Upper lobe of right lung (tissue), 1 donor: ENCODE measurements around the gene C2CD3. TPM values are rescaled to one million over a fixed set of nuclear protein-coding genes. Genes with fewer than 3 reads are reported as not detected.

Experiments used
- ATAC-seq: fragments of 200-7000 bp; cut with Tn5 transposase; one replicate; pipeline ENCODE4 v1.9.1; 2020; ENCODE audit warnings: mild to moderate bottlenecking, moderate library complexity
- DNase-seq: peaks from one replicate; pipeline ENCODE4 v3.0.0-alpha.2; 2020
- H3K27ac ChIP-seq: fragments of 200-600 bp; one replicate; pipeline ENCODE4 v1.8.0; 2022
- H3K27me3 ChIP-seq: fragments of 200-600 bp; one replicate; pipeline ENCODE4 v1.8.0; 2022; ENCODE audit warnings: mild to moderate bottlenecking
- H3K36me3 ChIP-seq: fragments of 200-600 bp; one replicate; pipeline ENCODE4 v1.8.0; 2022
- H3K4me1 ChIP-seq: fragments of 200-600 bp; one replicate; pipeline ENCODE4 v1.8.0; 2022
- H3K4me3 ChIP-seq: fragments of 200-600 bp; one replicate; pipeline ENCODE4 v1.8.0; 2022; ENCODE audit warnings: mild to moderate bottlenecking
- H3K9me3 ChIP-seq: fragments of 200-600 bp; one replicate; pipeline ENCODE4 v1.8.0; 2022
- CTCF ChIP-seq: fragments of 200-600 bp; IDR thresholded peaks from one replicate; pipeline ENCODE4 v1.8.0; 2022; ENCODE audit warnings: antibody characterized with exemption
- intact Hi-C: fragments of 100-400 bp; cut with DNase I; formaldehyde crosslinking; loops from one replicate; pipeline ENCODE4 v1.11.0; 2022
- total RNA-seq: library from RNA; stranded (reverse); fragmentation: NEBNext Ultra II Directional; extraction: Animal tissue kit (Norgen Biotek cat#: 25700); gene quantifications from one replicate; pipeline ENCODE4 v1.2.1, GENCODE V29; 2021
- donor health status: DM: no; HTN: yes; CAD: no; lungs with severe emphysema.

C2CD3 gene
- total RNA-seq, 1 donor from 2014 or later: 26.8 TPM

GRCh38 chr11:74081428-74081827 lies 89.4 kb downstream of the C2CD3 start:
- peaks cover 30% of the 10 kb centered on the region for H3K36me3 ChIP-seq
- no peak for DNase-seq

GRCh38 chr11:74077193-74077592 lies 93.6 kb downstream of the C2CD3 start:
- ATAC-seq (no peak), DNase-seq (no peak)
- H3K27me3 ChIP-seq: no peaks in the 10 kb centered on the region
- no peaks in the 10 kb centered on the region for H3K4me1 ChIP-seq
- H3K36me3 ChIP-seq: peaks cover 38% of the 10 kb centered on the region
- H3K27ac ChIP-seq: no peak overlapping the region
- H3K4me3 ChIP-seq: no peak overlapping the region
- no peak for TF ChIP-seq CTCF
- intact Hi-C loops: no loop called here
- no peaks in the 10 kb centered on the region for H3K9me3 ChIP-seq

More at GRCh38 chr11:74081428-74081827, 89.4 kb downstream of the C2CD3 start:
- TF ChIP-seq CTCF: no peak
- Histone ChIP-seq H3K27me3 (no peaks in the 10 kb centered on the region), H3K9me3 (no peaks in the 10 kb centered on the region), H3K4me1 (no peaks in the 10 kb centered on the region), H3K4me3 (no peak overlapping the region), H3K27ac (no peak overlapping the region)
- ATAC-seq: no peak
- intact Hi-C loops: no loop called here

GRCh38 chr11:74072721-74073120 lies 98.1 kb downstream of the C2CD3 start:
- no peak overlapping the region for H3K4me3 ChIP-seq
- no peaks in the 10 kb centered on the region for H3K27me3 ChIP-seq
- H3K4me1 ChIP-seq: no peaks in the 10 kb centered on the region
- intact Hi-C loops: no loop called here
- no peak overlapping the region for H3K27ac ChIP-seq
- no peaks in the 10 kb centered on the region for H3K9me3 ChIP-seq
- DNase-seq (no peak), ATAC-seq (no peak)
- H3K36me3 ChIP-seq: peaks cover 38% of the 10 kb centered on the region
- TF ChIP-seq CTCF: no peak

- no peak overlapping the region for H3K27ac ChIP-seq
- TF ChIP-seq CTCF: no peak
- intact Hi-C loops: no loop called here
- H3K36me3 ChIP-seq: peaks cover 36% of the 10 kb centered on the region
- H3K4me1 ChIP-seq: no peaks in the 10 kb centered on the region
- DNase-seq (no peak), ATAC-seq (no peak)
- no peaks in the 10 kb centered on the region for H3K9me3 ChIP-seq
- no peak overlapping the region for H3K4me3 ChIP-seq
- H3K27me3 ChIP-seq: no peaks in the 10 kb centered on the region
These were observed 98.5 kb downstream of the C2CD3 start for GRCh38 chr11:74072286-74072685.

- H3K9me3 ChIP-seq: no peaks in the 10 kb centered on the region
These were observed 99.9 kb downstream of the C2CD3 start for GRCh38 chr11:74070723-74071492.

More at GRCh38 chr11:74070723-74071492, 99.9 kb downstream of the C2CD3 start:
- Histone ChIP-seq H3K4me1 (no peaks in the 10 kb centered on the region), H3K27me3 (no peaks in the 10 kb centered on the region), H3K4me3 (no peak overlapping the region), H3K36me3 (peaks cover 36% of the 10 kb centered on the region), H3K27ac (no peak overlapping the region)
- TF ChIP-seq CTCF: no peak
- intact Hi-C loops: no loop called here
- ATAC-seq: no peak
- no peak for DNase-seq
